ENCODE results near the gene ZBED4. TPM values are rescaled to one million over a fixed set of nuclear protein-coding genes. Genes with fewer than 3 reads are reported as not detected.
A peak's percentile ranks its signal among the peaks of the same experiment; 100 is the strongest.
"Not testable (repeated sequence)": the region's sequence is repeated elsewhere in the genome, so short reads cannot be mapped to it uniquely, and the experiment has no call there.

The ZBED4 gene
- total RNA-seq, 1 donor from 2014 or later = 22.7 TPM

DNA sequence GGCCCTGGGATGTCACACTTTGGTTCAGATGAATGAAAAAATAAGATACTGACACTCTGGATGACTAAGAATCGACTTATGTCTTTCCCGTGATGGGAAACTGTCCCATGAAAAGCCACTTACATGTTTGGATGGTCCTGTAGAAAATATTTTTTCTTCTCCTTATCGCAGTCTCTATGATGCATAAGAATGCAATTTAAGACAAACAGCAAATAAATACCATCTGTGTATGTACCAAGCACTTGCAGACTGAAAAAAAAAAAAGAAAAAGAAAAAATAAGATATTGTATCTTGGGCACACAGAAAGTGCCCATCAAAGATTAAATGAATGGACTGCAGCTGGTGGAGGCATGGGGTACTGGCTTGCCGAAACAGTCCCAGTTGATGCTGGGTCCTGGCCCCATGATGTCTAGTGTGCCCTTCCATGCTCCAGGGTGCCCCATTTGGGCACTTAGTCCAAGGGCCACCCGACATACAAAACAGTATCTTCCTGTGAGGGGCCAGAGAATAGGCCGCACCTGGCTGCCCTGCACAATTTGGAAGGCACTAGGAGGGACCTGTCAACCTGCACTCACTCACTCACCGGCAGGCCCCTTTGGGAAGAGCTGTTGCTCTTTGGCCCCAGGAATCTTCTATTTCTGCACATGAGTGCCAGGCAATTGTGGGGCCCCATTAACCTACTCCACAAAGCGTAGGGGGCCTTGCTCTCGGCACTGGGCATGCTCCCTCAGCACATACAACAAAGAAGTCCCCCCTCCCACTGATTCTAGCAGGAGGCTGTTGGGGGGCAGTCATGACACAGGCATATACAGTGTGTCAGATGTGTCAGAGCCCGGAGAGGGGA lies 2.5 kb upstream of the ZBED4 start:
- H3K4me1 ChIP-seq (ENCODE audit: insufficient read depth, low read length) = peaks cover 17% of the 10 kb centered on the region
- H3K4me2 ChIP-seq (ENCODE audit: low read length) = no peak overlapping the region
- Mint-ChIP-seq H3K27me3 (ENCODE audit: low read depth, unreplicated experiment) (peaks cover 33% of the 10 kb centered on the region), H3K9me3 (ENCODE audit: unreplicated experiment) (no peaks in the 10 kb centered on the region), H3K27ac (ENCODE audit: unreplicated experiment) (no peak overlapping the region), H3K4me1 (ENCODE audit: low read depth, unreplicated experiment) (peaks cover 14% of the 10 kb centered on the region), H3K4me3 (ENCODE audit: unreplicated experiment) (peak overlapping the region; percentile 73), H3K36me3 (ENCODE audit: low read depth, unreplicated experiment) (no peaks in the 10 kb centered on the region)
- no peak overlapping the region for H3K4me3 ChIP-seq (ENCODE audit: insufficient read depth, low read depth, low read length)
- peaks cover 20% of the 10 kb centered on the region for H4K20me1 ChIP-seq (ENCODE audit: insufficient read depth, low read length)
- DNase-seq (ENCODE audit: low read depth) (no peak), FAIRE-seq (no peak)
- no peak overlapping the region for H3K9ac ChIP-seq (ENCODE audit: low read length)
- H3K27me3 ChIP-seq (ENCODE audit: insufficient read depth, low read length) = peaks cover 35% of the 10 kb centered on the region
- no peak overlapping the region for H3K27ac ChIP-seq (ENCODE audit: low read depth, low read length)
- H2AFZ ChIP-seq (ENCODE audit: low read depth, low read length) = no peak overlapping the region
- no peaks in the 10 kb centered on the region for H3K36me3 ChIP-seq (ENCODE audit: insufficient read depth, low read length)
- peaks cover 21% of the 10 kb centered on the region for H3K79me2 ChIP-seq (ENCODE audit: insufficient read depth, low read length)
- TF ChIP-seq, protein P1, sequence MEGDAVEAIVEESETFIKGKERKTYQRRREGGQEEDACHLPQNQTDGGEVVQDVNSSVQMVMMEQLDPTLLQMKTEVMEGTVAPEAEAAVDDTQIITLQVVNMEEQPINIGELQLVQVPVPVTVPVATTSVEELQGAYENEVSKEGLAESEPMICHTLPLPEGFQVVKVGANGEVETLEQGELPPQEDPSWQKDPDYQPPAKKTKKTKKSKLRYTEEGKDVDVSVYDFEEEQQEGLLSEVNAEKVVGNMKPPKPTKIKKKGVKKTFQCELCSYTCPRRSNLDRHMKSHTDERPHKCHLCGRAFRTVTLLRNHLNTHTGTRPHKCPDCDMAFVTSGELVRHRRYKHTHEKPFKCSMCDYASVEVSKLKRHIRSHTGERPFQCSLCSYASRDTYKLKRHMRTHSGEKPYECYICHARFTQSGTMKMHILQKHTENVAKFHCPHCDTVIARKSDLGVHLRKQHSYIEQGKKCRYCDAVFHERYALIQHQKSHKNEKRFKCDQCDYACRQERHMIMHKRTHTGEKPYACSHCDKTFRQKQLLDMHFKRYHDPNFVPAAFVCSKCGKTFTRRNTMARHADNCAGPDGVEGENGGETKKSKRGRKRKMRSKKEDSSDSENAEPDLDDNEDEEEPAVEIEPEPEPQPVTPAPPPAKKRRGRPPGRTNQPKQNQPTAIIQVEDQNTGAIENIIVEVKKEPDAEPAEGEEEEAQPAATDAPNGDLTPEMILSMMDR (IDR thresholded peaks at IDR 0.05; ENCODE audit: insufficient read depth, low read depth, low read length) = no peak
- TF ChIP-seq EZH2 (IDR thresholded peaks at IDR 0.05; ENCODE audit: insufficient read depth, low read length) = no peak
- no peaks in the 10 kb centered on the region for H3K9me3 ChIP-seq (ENCODE audit: insufficient read depth, low read depth, low read length)

DNA sequence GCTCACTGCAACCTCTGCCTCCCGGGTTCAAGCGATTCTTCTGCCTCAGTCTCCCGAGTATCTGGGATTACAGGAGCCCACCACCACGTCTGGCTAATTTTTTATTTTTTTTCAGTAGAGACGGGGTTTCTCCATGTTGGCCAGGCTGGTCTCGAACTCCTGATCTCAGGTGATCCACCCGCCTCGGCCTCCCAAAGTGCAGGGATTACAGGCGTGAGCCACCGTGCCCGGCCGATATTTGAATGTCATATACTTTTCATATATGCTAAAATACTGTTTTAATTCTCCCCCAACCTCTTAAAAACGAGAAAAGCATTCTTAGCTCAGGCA lies 1.1 kb upstream of the ZBED4 start:
- H3K27ac ChIP-seq (ENCODE audit: low read depth, low read length); H3K36me3 ChIP-seq (ENCODE audit: insufficient read depth, low read length); H3K9me3 Mint-ChIP-seq (ENCODE audit: unreplicated experiment); H3K9me3 ChIP-seq (ENCODE audit: insufficient read depth, low read depth, low read length); H3K27ac Mint-ChIP-seq (ENCODE audit: unreplicated experiment); H3K36me3 Mint-ChIP-seq (ENCODE audit: low read depth, unreplicated experiment); DNase-seq (ENCODE audit: low read depth); FAIRE-seq: not testable (repeated sequence)
- Mint-ChIP-seq H3K4me3 (ENCODE audit: unreplicated experiment) (peak overlapping the region; percentile 76), H3K4me1 (ENCODE audit: low read depth, unreplicated experiment) (peaks cover 15% of the 10 kb centered on the region), H3K27me3 (ENCODE audit: low read depth, unreplicated experiment) (peaks cover 25% of the 10 kb centered on the region)
- Histone ChIP-seq H2AFZ (ENCODE audit: low read depth, low read length) (peak overlapping the region; percentile 95), H3K27me3 (ENCODE audit: insufficient read depth, low read length) (peaks cover 28% of the 10 kb centered on the region), H3K4me3 (ENCODE audit: insufficient read depth, low read depth, low read length) (peak overlapping the region; percentile 75), H3K9ac (ENCODE audit: low read length) (peak overlapping the region; percentile 85), H3K4me1 (ENCODE audit: insufficient read depth, low read length) (peaks cover 17% of the 10 kb centered on the region), H3K4me2 (ENCODE audit: low read length) (peak overlapping the region; percentile 99), H3K79me2 (ENCODE audit: insufficient read depth, low read length) (peaks cover 35% of the 10 kb centered on the region), H4K20me1 (ENCODE audit: insufficient read depth, low read length) (peaks cover 33% of the 10 kb centered on the region)

DNA sequence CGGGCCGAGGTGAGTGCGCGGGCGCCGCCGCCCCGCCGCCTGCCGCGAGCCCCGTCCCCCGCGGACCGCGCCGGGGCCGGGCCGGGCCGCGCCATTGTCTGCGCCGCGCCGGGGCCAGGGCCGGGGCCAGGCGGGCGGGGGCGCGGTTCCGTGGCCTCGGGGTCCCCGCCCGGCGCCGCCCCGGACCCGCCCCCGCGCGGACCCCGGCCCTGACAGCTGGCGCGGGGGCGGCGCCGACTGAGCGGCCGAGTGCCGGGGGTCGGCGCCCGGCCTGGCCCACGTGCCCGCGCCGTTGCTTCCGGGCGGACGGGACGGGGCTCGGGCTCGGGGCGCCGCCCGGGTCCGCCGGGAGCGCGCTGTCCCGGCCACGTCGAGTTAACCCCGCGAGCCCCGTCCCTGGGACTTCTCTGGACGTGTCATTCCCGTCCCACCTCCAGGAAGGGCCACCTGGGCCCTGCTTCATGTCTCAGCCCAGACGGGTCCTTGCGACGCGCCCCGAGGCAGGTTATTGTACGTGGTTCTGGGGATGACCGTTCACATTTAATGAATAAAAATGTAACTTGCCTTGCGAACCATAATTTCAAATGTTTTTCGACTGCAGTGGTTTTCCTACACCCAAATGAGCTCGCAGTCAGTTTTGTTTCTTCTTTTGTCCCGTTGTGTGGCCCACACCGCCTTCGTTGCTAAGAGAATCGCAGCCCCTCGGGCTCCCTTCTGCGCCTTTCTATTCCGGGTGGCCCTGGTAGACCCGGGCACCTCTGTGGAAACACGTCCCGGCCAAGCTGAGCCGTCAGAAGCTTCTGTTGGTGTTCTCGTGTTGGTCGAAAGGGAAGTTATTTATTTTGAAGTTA lies 562 bp downstream of the ZBED4 start:
- DNase-seq (ENCODE audit: low read depth) = peak; percentile 6
- H3K27me3 Mint-ChIP-seq (ENCODE audit: low read depth, unreplicated experiment) = peaks cover 18% of the 10 kb centered on the region
- peak overlapping the region; percentile 94 for H3K4me3 ChIP-seq (ENCODE audit: insufficient read depth, low read depth, low read length)
- peaks cover 52% of the 10 kb centered on the region for H3K79me2 ChIP-seq (ENCODE audit: insufficient read depth, low read length)
- peak overlapping the region; percentile 98 for H3K4me3 Mint-ChIP-seq (ENCODE audit: unreplicated experiment)
- peaks cover 17% of the 10 kb centered on the region for H3K27me3 ChIP-seq (ENCODE audit: insufficient read depth, low read length)
- H3K9me3 ChIP-seq (ENCODE audit: insufficient read depth, low read depth, low read length) = no peaks in the 10 kb centered on the region
- H4K20me1 ChIP-seq (ENCODE audit: insufficient read depth, low read length) = peaks cover 50% of the 10 kb centered on the region
- H3K36me3 ChIP-seq (ENCODE audit: insufficient read depth, low read length) = no peaks in the 10 kb centered on the region
- H3K4me1 Mint-ChIP-seq (ENCODE audit: low read depth, unreplicated experiment) = peaks cover 19% of the 10 kb centered on the region
- TF ChIP-seq, protein P1 (IDR thresholded peaks at IDR 0.05; ENCODE audit: insufficient read depth, low read depth, low read length) = no peak
- TF ChIP-seq EZH2 (IDR thresholded peaks at IDR 0.05; ENCODE audit: insufficient read depth, low read length) = no peak
- no peaks in the 10 kb centered on the region for H3K9me3 Mint-ChIP-seq (ENCODE audit: unreplicated experiment)
- peak overlapping the region; percentile 96 for H3K27ac Mint-ChIP-seq (ENCODE audit: unreplicated experiment)
- peak overlapping the region; percentile 28 for H2AFZ ChIP-seq (ENCODE audit: low read depth, low read length)
- peak overlapping the region; percentile 99 for H3K4me2 ChIP-seq (ENCODE audit: low read length)
- H3K9ac ChIP-seq (ENCODE audit: low read length) = peak overlapping the region; percentile 94
- peaks cover 17% of the 10 kb centered on the region for H3K4me1 ChIP-seq (ENCODE audit: insufficient read depth, low read length)
- no peak for FAIRE-seq
- peak overlapping the region; percentile 69 for H3K27ac ChIP-seq (ENCODE audit: low read depth, low read length)
- peaks cover 2% of the 10 kb centered on the region for H3K36me3 Mint-ChIP-seq (ENCODE audit: low read depth, unreplicated experiment)

Data from astrocyte (in vitro differentiated cells and primary cell).